Tibial nerve (tissue), 4 donors: Measurements from ENCODE around the gene PDE4DIP. TPM values are rescaled to one million over a fixed set of nuclear protein-coding genes. Genes with fewer than 3 reads are reported as not detected.
"Not testable (repeated sequence)": the region's sequence is repeated elsewhere in the genome, so short reads cannot be mapped to it uniquely, and the experiment has no call there.

Source experiments
- DNase-seq, 2 donors: peaks; one replicate each; pipeline ENCODE4 v3.0.0-alpha.2; 2019; ENCODE audit warnings: low spot score in 2 of 2
- H3K27ac ChIP-seq, 4 donors: fragments of 200-600 bp; sonication (generic) in 3 of 4; one replicate each; pipeline ENCODE4 v1.5.1; 2017 to 2019; ENCODE audit warnings: mild to moderate bottlenecking in 1 of 4
- H3K27me3 ChIP-seq, 2 donors: fragments of 200-600 bp; sonication (generic) in 1 of 2; one replicate each; pipeline versions ENCODE4 v1.5.1 to v1.6.0; 2017 to 2019
- H3K36me3 ChIP-seq, 3 donors: fragments of 200-600 bp; sonication (generic); one replicate each; pipeline ENCODE4 v1.5.1; 2018 to 2019
- H3K4me1 ChIP-seq, 4 donors: fragments of 200-600 bp; sonication (generic) in 3 of 4; one replicate each; pipeline ENCODE4 v1.5.1; 2017 to 2019
- H3K4me3 ChIP-seq, 4 donors: fragments of 200-600 bp; sonication (generic) in 3 of 4; one replicate each; pipeline ENCODE4 v1.5.1; 2017 to 2019; ENCODE audit warnings: mild to moderate bottlenecking in 1 of 4, moderate library complexity in 1 of 4
- H3K9me3 ChIP-seq, 4 donors: fragments of 200-600 bp; sonication (generic) in 3 of 4; one replicate each; pipeline ENCODE4 v1.5.1; 2017 to 2019
- WGBS, 2 donors: methylation state at CpG; one replicate each; pipeline ENCODE4 v1.1.5; 2018; 5-methylcytosine and 5-hydroxymethylcytosine counted together
- small RNA-seq: library from RNA; depleted of rRNA; stranded (forward); fragments of <200 nt; gene quantifications from one replicate; pipeline ENCODE3, GENCODE V24; 2016
- total RNA-seq, 4 donors: library from RNA; depleted of rRNA; stranded (reverse); fragments of >200 nt; gene quantifications; one replicate each; pipeline ENCODE4 v1.1.0, GENCODE V29; 2016

Gene PDE4DIP
- total RNA-seq, 4 donors from 2014 or later, result 104 to 188 (median 175) TPM

- not testable (repeated sequence) for DNase-seq, H3K4me3 ChIP-seq, H3K9me3 ChIP-seq, H3K27me3 ChIP-seq, H3K4me1 ChIP-seq, H3K36me3 ChIP-seq, H3K27ac ChIP-seq
- WGBS, 2 donors, result 86% methylated on average over 3 of the region's 5 CpGs; no CpG with 5 or more reads in 1 of the 2 donors
Measured at GRCh38 chr1:149012599-149012998, 168.4 kb downstream of the PDE4DIP start.

GRCh38 chr1:149013513-149013912, 169.3 kb downstream of the PDE4DIP start:
- H3K9me3 ChIP-seq, DNase-seq, H3K27ac ChIP-seq, H3K27me3 ChIP-seq, H3K4me3 ChIP-seq, H3K4me1 ChIP-seq, H3K36me3 ChIP-seq: not testable (repeated sequence)
- WGBS, 2 donors, result 90 to 93% methylated on average over 2 to 4 of the region's 4 CpGs

GRCh38 chr1:149015522-149015921, 171.3 kb downstream of the PDE4DIP start:
- 90 to 95% methylated on average over 2 to 3 of the region's 3 CpGs for WGBS, 2 donors
- not testable (repeated sequence) for H3K36me3 ChIP-seq

GRCh38 chr1:149016626-149017025, 172.4 kb downstream of the PDE4DIP start:
- not testable (repeated sequence) for H3K4me1 ChIP-seq, H3K36me3 ChIP-seq, H3K9me3 ChIP-seq, H3K27ac ChIP-seq, H3K27me3 ChIP-seq, DNase-seq, H3K4me3 ChIP-seq
- whole genome bisulfite sequencing, 2 donors, result 100% methylated on average over 2 of the region's 2 CpGs; no CpG with 5 or more reads in 1 of the 2 donors

More at GRCh38 chr1:149015522-149015921, 171.3 kb downstream of the PDE4DIP start:
- H3K27ac ChIP-seq, DNase-seq, H3K4me1 ChIP-seq, H3K27me3 ChIP-seq, H3K4me3 ChIP-seq, H3K9me3 ChIP-seq: not testable (repeated sequence)

GRCh38 chr1:149018577-149018976, 174.3 kb downstream of the PDE4DIP start:
- not testable (repeated sequence) for H3K27ac ChIP-seq, H3K9me3 ChIP-seq, DNase-seq, H3K4me1 ChIP-seq, H3K36me3 ChIP-seq, H3K27me3 ChIP-seq, H3K4me3 ChIP-seq
- 93 to 100% methylated on average over 1 to 2 of the region's 3 CpGs for WGBS, 2 donors

GRCh38 chr1:149024327-149024726, 180.1 kb downstream of the PDE4DIP start:
- H3K4me1 ChIP-seq, H3K9me3 ChIP-seq, H3K36me3 ChIP-seq, DNase-seq, H3K4me3 ChIP-seq, H3K27ac ChIP-seq, H3K27me3 ChIP-seq: not testable (repeated sequence)
- no CpG with 5 or more reads among the region's 3 CpGs for WGBS, 2 donors

- H3K27me3 ChIP-seq, H3K4me3 ChIP-seq, H3K4me1 ChIP-seq, DNase-seq, H3K36me3 ChIP-seq, H3K27ac ChIP-seq, H3K9me3 ChIP-seq: not testable (repeated sequence)
- WGBS, 2 donors, result no CpG with 5 or more reads among the region's 3 CpGs
Measured at GRCh38 chr1:149033916-149034315, 189.7 kb downstream of the PDE4DIP start.

GRCh38 chr1:149043056-149043455, 198.8 kb downstream of the PDE4DIP start:
- no CpG with 5 or more reads among the region's 4 CpGs for WGBS, 2 donors
- not testable (repeated sequence) for DNase-seq, H3K9me3 ChIP-seq, H3K4me1 ChIP-seq, H3K27ac ChIP-seq, H3K36me3 ChIP-seq, H3K27me3 ChIP-seq, H3K4me3 ChIP-seq

- H3K4me3 ChIP-seq, H3K4me1 ChIP-seq, H3K27me3 ChIP-seq, DNase-seq, H3K9me3 ChIP-seq, H3K36me3 ChIP-seq, H3K27ac ChIP-seq: not testable (repeated sequence)
- WGBS, 2 donors, result 79 to 87% methylated on average over 3 of the region's 3 CpGs
Measured at GRCh38 chr1:149064611-149065010, 220.4 kb downstream of the PDE4DIP start.

- not testable (repeated sequence) for H3K9me3 ChIP-seq, H3K27ac ChIP-seq, H3K36me3 ChIP-seq, DNase-seq, H3K27me3 ChIP-seq, H3K4me3 ChIP-seq, H3K4me1 ChIP-seq
- 60 to 67% methylated on average over 5 of the region's 9 CpGs for WGBS, 2 donors
Measured at GRCh38 chr1:149075505-149076127, 231.4 kb downstream of the PDE4DIP start.

Small RNAs within 50 kb of the gene (small RNA-seq; reads per million reads assigned to genes)
- gene RN7SKP88 (not detected), gene RNU2-38P (not detected)

Other genes with a start within 250 kb of the PDE4DIP start
- 10 to 100 TPM; 22.0 to 47.2 (median 34.6) TPM for gene NBPF14, start 248.4 kb upstream of the PDE4DIP start, total RNA-seq
- gene NUDT4B, start 95.7 kb upstream of the PDE4DIP start, total RNA-seq, result 1 to 10 TPM in 3 of 4 donors, under 1 TPM in 1; 0.63 to 6.9 (median 5.6) TPM